KMS-11 (cell line): ENCODE results near the gene FILIP1.
A peak's percentile ranks its signal among the peaks of the same experiment; 100 is the strongest.

Experiments used
- H2AFZ ChIP-seq: fragments of 200-600 bp; sonication (generic); 2 replicates; pipeline ENCODE4 v1.6.1; 2016; ENCODE audit warnings: antibody characterized with exemption, mixed run types, low read depth
- H3K27ac ChIP-seq: fragments of 200-600 bp; sonication (generic); 2 replicates; pipeline ENCODE4 v1.6.1; 2016; ENCODE audit warnings: mild to moderate bottlenecking, mixed run types
- H3K27me3 ChIP-seq: fragments of 200-600 bp; sonication (generic); 2 replicates; pipeline ENCODE4 v1.6.1; 2017; ENCODE audit warnings: mild to moderate bottlenecking, low read depth, mixed run types, moderate library complexity; ENCODE audit not compliant: insufficient read depth
- H3K36me3 ChIP-seq: fragments of 200-600 bp; sonication (generic); 2 replicates; pipeline ENCODE4 v1.6.1; 2017; ENCODE audit warnings: mild to moderate bottlenecking, mixed run types; ENCODE audit not compliant: insufficient read depth
- H3K4me1 ChIP-seq: fragments of 200-600 bp; sonication (generic); 2 replicates; pipeline ENCODE4 v1.6.1; 2016; ENCODE audit warnings: mild to moderate bottlenecking, low read depth, mixed run types; ENCODE audit not compliant: poor library complexity, severe bottlenecking
- H3K4me2 ChIP-seq: fragments of 200-600 bp; sonication (generic); 2 replicates; pipeline ENCODE4 v1.7.0; 2016; ENCODE audit warnings: mild to moderate bottlenecking, mixed run types
- H3K4me3 ChIP-seq: fragments of 200-600 bp; sonication (generic); IDR thresholded peaks from 2 replicates; pipeline ENCODE4 v1.6.1; 2017; ENCODE audit warnings: low read depth, low read length, mixed read lengths; ENCODE audit not compliant: insufficient read depth
- H3K79me2 ChIP-seq: fragments of 200-600 bp; sonication (generic); 2 replicates; pipeline ENCODE4 v1.6.1; 2016; ENCODE audit warnings: low read depth, mixed run types; ENCODE audit not compliant: insufficient read depth
- H3K9ac ChIP-seq: fragments of 200-600 bp; sonication (generic); 2 replicates; pipeline ENCODE4 v1.6.1; 2016; ENCODE audit warnings: mild to moderate bottlenecking, mixed run types
- H4K20me1 ChIP-seq: fragments of 200-600 bp; sonication (generic); 2 replicates; pipeline ENCODE4 v1.6.1; 2016; ENCODE audit warnings: mild to moderate bottlenecking, mixed run types; ENCODE audit not compliant: insufficient read depth
- TF ChIP-seq, protein P1 (sequence below): fragments of 200-600 bp; sonication (generic); conservative IDR thresholded peaks from 2 replicates; pipeline ENCODE4 v1.6.1; 2017; ENCODE audit warnings: low read depth, mild to moderate bottlenecking, antibody characterized with exemption, low read length, moderate library complexity, mixed read lengths

Gene FILIP1

DNA sequence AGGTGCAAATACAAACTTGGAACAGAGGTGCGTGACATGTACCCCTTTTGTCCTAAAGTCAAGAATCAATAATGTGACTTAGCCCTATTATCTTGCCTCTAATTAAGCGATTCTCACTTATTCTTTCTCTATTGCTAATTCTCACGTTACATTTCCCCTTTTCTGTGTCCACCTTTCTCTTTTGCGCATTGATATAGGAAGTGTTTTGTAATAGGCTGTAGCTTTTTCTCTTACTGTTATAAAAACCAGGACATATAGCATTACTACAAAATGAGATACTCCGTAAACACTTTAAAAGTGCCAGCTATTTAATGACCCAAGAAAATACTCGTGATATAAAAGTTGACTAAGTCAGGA, 208.3 kb downstream of the FILIP1 start:
- TF ChIP-seq, protein P1, sequence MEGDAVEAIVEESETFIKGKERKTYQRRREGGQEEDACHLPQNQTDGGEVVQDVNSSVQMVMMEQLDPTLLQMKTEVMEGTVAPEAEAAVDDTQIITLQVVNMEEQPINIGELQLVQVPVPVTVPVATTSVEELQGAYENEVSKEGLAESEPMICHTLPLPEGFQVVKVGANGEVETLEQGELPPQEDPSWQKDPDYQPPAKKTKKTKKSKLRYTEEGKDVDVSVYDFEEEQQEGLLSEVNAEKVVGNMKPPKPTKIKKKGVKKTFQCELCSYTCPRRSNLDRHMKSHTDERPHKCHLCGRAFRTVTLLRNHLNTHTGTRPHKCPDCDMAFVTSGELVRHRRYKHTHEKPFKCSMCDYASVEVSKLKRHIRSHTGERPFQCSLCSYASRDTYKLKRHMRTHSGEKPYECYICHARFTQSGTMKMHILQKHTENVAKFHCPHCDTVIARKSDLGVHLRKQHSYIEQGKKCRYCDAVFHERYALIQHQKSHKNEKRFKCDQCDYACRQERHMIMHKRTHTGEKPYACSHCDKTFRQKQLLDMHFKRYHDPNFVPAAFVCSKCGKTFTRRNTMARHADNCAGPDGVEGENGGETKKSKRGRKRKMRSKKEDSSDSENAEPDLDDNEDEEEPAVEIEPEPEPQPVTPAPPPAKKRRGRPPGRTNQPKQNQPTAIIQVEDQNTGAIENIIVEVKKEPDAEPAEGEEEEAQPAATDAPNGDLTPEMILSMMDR = no peak
- H3K4me1 ChIP-seq = peaks cover 35% of the 10 kb centered on the region
- no peaks in the 10 kb centered on the region for H4K20me1 ChIP-seq
- no peak overlapping the region for H3K4me3 ChIP-seq
- no peaks in the 10 kb centered on the region for H3K27me3 ChIP-seq
- peaks cover 40% of the 10 kb centered on the region; the same call in 1 of the 2 replicates for H3K79me2 ChIP-seq
- H3K4me2 ChIP-seq = peak overlapping the region; percentile 51
- no peaks in the 10 kb centered on the region for H3K36me3 ChIP-seq
- H3K9ac ChIP-seq = peak overlapping the region; percentile 77; the same call in 1 of the 2 replicates
- H3K27ac ChIP-seq = peak overlapping the region; percentile 80
- H2AFZ ChIP-seq = peak overlapping the region; percentile 82

- TF ChIP-seq, protein P1 = no peak
- H3K4me1 ChIP-seq = peaks cover 35% of the 10 kb centered on the region
- peak within 1 kb of the TSS; percentile 82 for H2AFZ ChIP-seq
These were observed 208.8 kb downstream of the FILIP1 start, which contains the start of gene TMEM30A for GRCh38 chr6:75284632-75285282. TSS of gene TMEM30A (minus strand) at chr6:75284792. CDS start at chr6:75284638, 154 bp downstream.

DNA sequence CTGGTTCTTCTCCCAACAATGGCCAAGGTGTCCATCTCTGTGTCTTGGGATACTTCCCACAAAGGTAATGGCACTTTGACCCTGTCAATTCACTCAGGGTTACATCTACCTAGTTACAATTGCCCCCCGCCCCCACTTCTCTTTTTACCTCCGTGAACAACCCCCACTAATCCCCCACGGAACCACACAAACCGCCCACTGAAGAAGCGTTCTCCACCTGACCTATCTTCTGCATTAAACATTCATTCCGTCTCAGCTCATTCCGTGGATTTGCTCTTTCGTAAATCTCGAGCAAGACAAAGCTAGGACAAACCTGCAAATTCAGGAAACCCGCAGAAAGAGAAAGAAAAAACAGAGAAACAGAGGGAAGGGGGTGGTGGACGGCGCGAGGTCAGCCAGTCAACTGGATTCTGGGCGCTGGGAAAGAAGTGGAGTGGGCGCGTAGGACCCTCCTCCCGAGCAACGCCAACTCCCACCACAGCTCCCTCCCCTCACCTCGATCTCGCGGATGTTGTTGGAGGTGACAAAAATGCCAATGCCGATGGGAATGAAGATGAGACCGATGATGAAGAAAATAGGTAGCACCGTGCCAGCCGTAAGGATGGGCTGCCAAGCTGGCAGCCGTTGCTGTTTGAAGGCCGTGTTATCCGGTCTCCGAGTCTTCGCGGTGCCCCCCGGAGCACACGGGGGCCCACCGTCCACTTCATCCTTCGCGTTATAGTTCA, 209.5 kb downstream of the FILIP1 start:
- Histone ChIP-seq H3K9ac (peak overlapping the region; percentile 77), H2AFZ (peak overlapping the region; percentile 44; the same call in 1 of the 2 replicates), H3K27ac (peak overlapping the region; percentile 48), H4K20me1 (no peaks in the 10 kb centered on the region), H3K4me3 (no peak overlapping the region), H3K27me3 (no peaks in the 10 kb centered on the region), H3K4me2 (peak overlapping the region; percentile 72; the same call in 1 of the 2 replicates), H3K4me1 (peaks cover 35% of the 10 kb centered on the region), H3K79me2 (peaks cover 52% of the 10 kb centered on the region; the same call in 1 of the 2 replicates), H3K36me3 (no peaks in the 10 kb centered on the region)
- TF ChIP-seq, protein P1 = no peak

More at GRCh38 chr6:75284632-75285282, 208.8 kb downstream of the FILIP1 start, which contains the start of gene TMEM30A:
- peak within 1 kb of the TSS; percentile 80 for H3K27ac ChIP-seq
- no peaks in the 10 kb centered on the region for H4K20me1 ChIP-seq
- peak within 1 kb of the TSS; percentile 77 for H3K9ac ChIP-seq
- H3K36me3 ChIP-seq = no peaks in the 10 kb centered on the region
- no peaks in the 10 kb centered on the region for H3K27me3 ChIP-seq
- peak within 1 kb of the TSS; percentile 72 for H3K4me2 ChIP-seq
- H3K4me3 ChIP-seq = no peak within 1 kb of the TSS
- H3K79me2 ChIP-seq = peaks cover 45% of the 10 kb centered on the region; the same call in 1 of the 2 replicates

- Histone ChIP-seq H3K4me2 (peak overlapping the region; percentile 72), H3K4me1 (peaks cover 35% of the 10 kb centered on the region), H4K20me1 (no peaks in the 10 kb centered on the region), H3K9ac (no peak overlapping the region; the same call in 1 of the 2 replicates), H2AFZ (no peak overlapping the region), H3K27me3 (no peaks in the 10 kb centered on the region), H3K4me3 (no peak overlapping the region), H3K79me2 (peaks cover 60% of the 10 kb centered on the region; the same call in 1 of the 2 replicates), H3K36me3 (no peaks in the 10 kb centered on the region), H3K27ac (no peak overlapping the region)
- TF ChIP-seq, protein P1 = no peak
These were observed 210.9 kb downstream of the FILIP1 start for GRCh38 chr6:75282706-75283105.
